Fibroblast of lung (primary cell): ENCODE results near the gene GPR65. TPM values are rescaled to one million over a fixed set of nuclear protein-coding genes. Genes with fewer than 3 reads are reported as not detected.

Experiments used
- DNase-seq, 2 donors: peaks; one replicate each; pipeline versions ENCODE4 v3.0.0 to v3.0.0-alpha.2; 2010; ENCODE audit warnings: low read depth in 2 of 2
- H2AFZ ChIP-seq: 2 replicates; pipeline ENCODE4 v1.5.1; 2012; ENCODE audit warnings: low read length, control low read depth, inconsistent platforms
- H3K27ac ChIP-seq: 2 replicates; pipeline ENCODE4 v1.5.1; 2011; ENCODE audit warnings: low read length, control low read depth; ENCODE audit not compliant: insufficient read depth
- H3K27me3 ChIP-seq: 2 replicates; pipeline ENCODE4 v1.5.1; 2011; ENCODE audit warnings: mild to moderate bottlenecking, low read length; ENCODE audit not compliant: control insufficient read depth, insufficient read depth
- H3K36me3 ChIP-seq: 2 replicates; pipeline ENCODE4 v1.5.1; 2011; ENCODE audit warnings: low read length; ENCODE audit not compliant: control insufficient read depth, insufficient read depth
- H3K4me1 ChIP-seq: 2 replicates; pipeline ENCODE4 v1.5.1; 2011; ENCODE audit warnings: low read length; ENCODE audit not compliant: control insufficient read depth, insufficient read depth; ENCODE audit errors: extremely low read depth
- H3K4me2 ChIP-seq: 2 replicates; pipeline ENCODE4 v1.5.1; 2011; ENCODE audit warnings: low read length, control low read depth; ENCODE audit not compliant: insufficient read depth; ENCODE audit errors: extremely low read depth
- H3K4me3 ChIP-seq, 4 experiments: fragments of 200-600 bp in 1 of 4; sonication (generic) in 1 of 4; replicated peaks in 1 of 4; 2 replicates each; pipeline ENCODE4 v1.5.1; 2011 to 2016; ENCODE audit warnings: low read length in 4 of 4, low read depth in 3 of 4, mild to moderate bottlenecking in 3 of 4, control low read depth in 2 of 4, inconsistent platforms in 1 of 4, mixed read lengths in 1 of 4; ENCODE audit not compliant: insufficient read depth in 1 of 4; ENCODE audit errors: control extremely low read depth in 1 of 4
- H3K79me2 ChIP-seq: 2 replicates; pipeline ENCODE4 v1.5.1; 2012; ENCODE audit warnings: mild to moderate bottlenecking, low read length, inconsistent platforms; ENCODE audit not compliant: control insufficient read depth, insufficient read depth
- H3K9ac ChIP-seq: 2 replicates; pipeline ENCODE4 v1.5.1; 2011; ENCODE audit warnings: mild to moderate bottlenecking, low read length, control low read depth; ENCODE audit not compliant: insufficient read depth
- H3K9me3 ChIP-seq: 2 replicates; pipeline ENCODE4 v1.5.1; 2012; ENCODE audit warnings: low read depth, low read length; ENCODE audit not compliant: control insufficient read depth, insufficient read depth
- H4K20me1 ChIP-seq: 2 replicates; pipeline ENCODE4 v1.5.1; 2011; ENCODE audit warnings: low read length; ENCODE audit not compliant: control insufficient read depth, insufficient read depth; ENCODE audit errors: extremely low read depth
- EZH2 ChIP-seq: IDR thresholded peaks from 2 replicates; pipeline ENCODE4 v1.5.1; 2012; ENCODE audit warnings: low read length, control low read depth, mild to moderate bottlenecking; ENCODE audit errors: missing control alignments
- polyA plus RNA-seq, 2 donors: library from polyadenylated mRNA; depleted of rRNA in 1 of 2; stranded (reverse) in 1 of 2; unstranded in 1 of 2; fragments of >200 nt; gene quantifications; 2 replicates each; pipeline ENCODE4 v1.2.1, GENCODE V29; 2011 to 2012; ENCODE audit warnings: missing spikeins in 1 of 2
- total RNA-seq: library from RNA; depleted of rRNA; stranded (reverse); fragments of >200 nt; gene quantifications from 2 replicates; pipeline ENCODE4 v1.2.1, GENCODE V29; 2014
- TF ChIP-seq, protein P1 (sequence below), 2 donors: IDR thresholded peaks in 1 of 2; conservative IDR thresholded peaks in 1 of 2; 1 replicate in 1 of 2; 2 replicates in 1 of 2; pipeline ENCODE4 v1.5.1; 2011 to 2012; ENCODE audit warnings: low read length in 2 of 2, control low read depth in 1 of 2, inconsistent platforms in 1 of 2, low read depth in 1 of 2, mild to moderate bottlenecking in 1 of 2

Gene GPR65
- total and polyA plus RNA-seq, 2 donors (not counting 1 experiment from before 2014, with no cell fraction given) = 0.07 to 0.17 TPM

- Histone ChIP-seq H3K4me2 (no peak overlapping the region), H3K4me1 (no peaks in the 10 kb centered on the region), H3K27me3 (no peaks in the 10 kb centered on the region), H3K27ac (no peak overlapping the region), H3K9me3 (no peaks in the 10 kb centered on the region), H2AFZ (no peak overlapping the region), H3K36me3 (no peaks in the 10 kb centered on the region), H3K9ac (no peak overlapping the region), H3K4me3 (no peak overlapping the region), H3K79me2 (no peaks in the 10 kb centered on the region), H4K20me1 (no peaks in the 10 kb centered on the region)
- DNase-seq = no peak
- TF ChIP-seq, protein P1, sequence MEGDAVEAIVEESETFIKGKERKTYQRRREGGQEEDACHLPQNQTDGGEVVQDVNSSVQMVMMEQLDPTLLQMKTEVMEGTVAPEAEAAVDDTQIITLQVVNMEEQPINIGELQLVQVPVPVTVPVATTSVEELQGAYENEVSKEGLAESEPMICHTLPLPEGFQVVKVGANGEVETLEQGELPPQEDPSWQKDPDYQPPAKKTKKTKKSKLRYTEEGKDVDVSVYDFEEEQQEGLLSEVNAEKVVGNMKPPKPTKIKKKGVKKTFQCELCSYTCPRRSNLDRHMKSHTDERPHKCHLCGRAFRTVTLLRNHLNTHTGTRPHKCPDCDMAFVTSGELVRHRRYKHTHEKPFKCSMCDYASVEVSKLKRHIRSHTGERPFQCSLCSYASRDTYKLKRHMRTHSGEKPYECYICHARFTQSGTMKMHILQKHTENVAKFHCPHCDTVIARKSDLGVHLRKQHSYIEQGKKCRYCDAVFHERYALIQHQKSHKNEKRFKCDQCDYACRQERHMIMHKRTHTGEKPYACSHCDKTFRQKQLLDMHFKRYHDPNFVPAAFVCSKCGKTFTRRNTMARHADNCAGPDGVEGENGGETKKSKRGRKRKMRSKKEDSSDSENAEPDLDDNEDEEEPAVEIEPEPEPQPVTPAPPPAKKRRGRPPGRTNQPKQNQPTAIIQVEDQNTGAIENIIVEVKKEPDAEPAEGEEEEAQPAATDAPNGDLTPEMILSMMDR (conservative IDR thresholded peaks at IDR 0.05 in 1 of 2, IDR thresholded peaks at IDR 0.05 in 1 of 2; ENCODE audit: low read depth in 1 of 2, low read length in 2 of 2) = no peak
- TF ChIP-seq EZH2 = no peak
Measured at GRCh38 chr14:88048351-88048750, 43.4 kb downstream of the GPR65 start.

DNA sequence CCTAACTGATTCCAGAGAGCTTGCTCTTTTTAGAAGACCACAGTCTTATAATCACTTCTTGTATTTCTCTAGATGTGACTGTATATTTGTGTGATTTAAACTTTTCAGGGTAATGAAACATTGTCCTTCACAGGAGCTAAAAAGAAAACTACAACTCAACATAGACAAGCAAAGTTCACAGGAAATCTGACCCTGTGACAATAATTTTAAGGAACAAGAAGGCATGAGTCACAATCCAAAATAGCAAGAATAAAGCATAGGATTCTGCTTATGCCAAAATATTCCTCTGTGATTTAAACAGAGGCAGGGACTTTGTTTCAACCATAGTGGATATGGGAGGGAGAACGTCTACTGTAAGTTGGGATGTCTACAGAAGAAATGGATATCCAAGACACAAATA, 44.3 kb downstream of the GPR65 start:
- Histone ChIP-seq H4K20me1 (no peaks in the 10 kb centered on the region), H3K4me3 (no peak overlapping the region), H3K9ac (no peak overlapping the region), H3K4me2 (no peak overlapping the region), H3K79me2 (no peaks in the 10 kb centered on the region), H3K4me1 (no peaks in the 10 kb centered on the region), H3K9me3 (no peaks in the 10 kb centered on the region), H3K36me3 (no peaks in the 10 kb centered on the region), H2AFZ (no peak overlapping the region), H3K27me3 (no peaks in the 10 kb centered on the region), H3K27ac (no peak overlapping the region)
- TF ChIP-seq, protein P1 (conservative IDR thresholded peaks at IDR 0.05 in 1 of 2, IDR thresholded peaks at IDR 0.05 in 1 of 2; ENCODE audit: low read depth in 1 of 2, low read length in 2 of 2) = no peak
- TF ChIP-seq EZH2 = no peak
- no peak for DNase-seq

GRCh38 chr14:88049936-88050335, 45.0 kb downstream of the GPR65 start:
- Histone ChIP-seq H3K27me3 (no peaks in the 10 kb centered on the region), H3K36me3 (no peaks in the 10 kb centered on the region), H3K4me1 (no peaks in the 10 kb centered on the region), H3K79me2 (no peaks in the 10 kb centered on the region), H3K27ac (no peak overlapping the region), H3K4me2 (no peak overlapping the region), H3K9ac (no peak overlapping the region), H3K9me3 (no peaks in the 10 kb centered on the region), H3K4me3 (no peak overlapping the region), H4K20me1 (no peaks in the 10 kb centered on the region), H2AFZ (no peak overlapping the region)
- TF ChIP-seq, protein P1 (conservative IDR thresholded peaks at IDR 0.05 in 1 of 2, IDR thresholded peaks at IDR 0.05 in 1 of 2; ENCODE audit: low read depth in 1 of 2, low read length in 2 of 2) = no peak
- TF ChIP-seq EZH2 = no peak
- no peak for DNase-seq
